ENCODE results near the gene CCDC85B.
"Not testable (repeated sequence)": the region's sequence is repeated elsewhere in the genome, so short reads cannot be mapped to it uniquely, and the experiment has no call there.

CCDC85B gene

DNA sequence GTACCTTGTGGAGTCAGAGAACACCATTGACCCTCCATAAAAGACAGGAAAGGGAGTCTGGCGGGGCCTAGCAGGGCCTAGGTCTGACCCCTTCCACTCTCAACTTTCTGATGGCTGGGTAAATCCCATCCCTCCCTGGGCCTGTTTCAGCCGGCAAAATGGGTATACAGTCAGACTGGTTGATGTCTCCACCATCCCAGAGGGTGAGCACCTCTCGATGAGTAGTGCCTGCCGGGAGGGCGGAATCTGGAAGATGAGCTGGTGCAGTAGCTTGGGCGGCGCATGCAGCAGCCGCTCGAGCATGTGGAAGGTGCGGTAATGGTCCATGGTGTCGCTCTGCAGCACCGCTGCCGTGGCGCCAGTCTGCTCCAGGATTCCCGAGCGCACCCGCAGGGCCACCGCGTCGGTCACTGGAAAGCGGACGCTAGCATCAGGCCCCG, 2.7 kb upstream of the CCDC85B start:
- no peak for DNase-seq

DNA sequence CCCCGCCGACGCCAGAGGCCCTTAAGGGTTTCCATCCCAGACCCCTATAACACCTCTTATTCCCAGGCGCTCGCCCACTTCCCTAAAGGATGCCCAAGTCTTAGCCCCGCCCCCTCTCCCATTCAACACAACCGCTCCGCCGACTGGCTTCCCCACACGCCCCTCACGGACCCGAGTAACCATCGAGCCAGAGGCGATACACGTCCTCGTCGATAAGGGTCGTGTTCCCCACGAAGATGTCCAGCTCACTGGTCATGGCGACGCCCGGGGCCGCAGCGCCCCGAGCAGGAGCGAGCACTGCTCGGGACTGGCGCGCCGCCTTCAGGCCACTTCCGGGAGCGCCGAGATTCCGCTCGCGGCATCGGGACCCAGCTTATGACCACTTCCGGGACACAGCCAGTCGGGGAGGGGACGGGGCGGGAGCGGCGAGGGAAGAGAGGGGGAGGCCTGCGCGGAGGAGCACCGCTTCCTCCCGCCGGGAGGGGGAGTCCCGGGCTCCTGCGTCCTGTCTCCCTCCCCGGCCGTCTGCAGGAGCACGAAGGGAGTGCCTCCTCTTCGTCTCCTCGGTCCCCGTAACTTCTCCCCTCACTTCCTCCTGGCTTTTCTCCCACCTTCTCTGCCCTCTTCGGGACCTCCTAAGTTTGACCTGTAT, 2.2 kb upstream of the CCDC85B start, which contains the start of gene FIBP:
Gene FIBP (minus strand): TSS at position 309 of the 652 bp plus-strand sequence. CDS start 53 bp downstream, at position 256.
- DNase-seq, result peak; percentile 93

DNA sequence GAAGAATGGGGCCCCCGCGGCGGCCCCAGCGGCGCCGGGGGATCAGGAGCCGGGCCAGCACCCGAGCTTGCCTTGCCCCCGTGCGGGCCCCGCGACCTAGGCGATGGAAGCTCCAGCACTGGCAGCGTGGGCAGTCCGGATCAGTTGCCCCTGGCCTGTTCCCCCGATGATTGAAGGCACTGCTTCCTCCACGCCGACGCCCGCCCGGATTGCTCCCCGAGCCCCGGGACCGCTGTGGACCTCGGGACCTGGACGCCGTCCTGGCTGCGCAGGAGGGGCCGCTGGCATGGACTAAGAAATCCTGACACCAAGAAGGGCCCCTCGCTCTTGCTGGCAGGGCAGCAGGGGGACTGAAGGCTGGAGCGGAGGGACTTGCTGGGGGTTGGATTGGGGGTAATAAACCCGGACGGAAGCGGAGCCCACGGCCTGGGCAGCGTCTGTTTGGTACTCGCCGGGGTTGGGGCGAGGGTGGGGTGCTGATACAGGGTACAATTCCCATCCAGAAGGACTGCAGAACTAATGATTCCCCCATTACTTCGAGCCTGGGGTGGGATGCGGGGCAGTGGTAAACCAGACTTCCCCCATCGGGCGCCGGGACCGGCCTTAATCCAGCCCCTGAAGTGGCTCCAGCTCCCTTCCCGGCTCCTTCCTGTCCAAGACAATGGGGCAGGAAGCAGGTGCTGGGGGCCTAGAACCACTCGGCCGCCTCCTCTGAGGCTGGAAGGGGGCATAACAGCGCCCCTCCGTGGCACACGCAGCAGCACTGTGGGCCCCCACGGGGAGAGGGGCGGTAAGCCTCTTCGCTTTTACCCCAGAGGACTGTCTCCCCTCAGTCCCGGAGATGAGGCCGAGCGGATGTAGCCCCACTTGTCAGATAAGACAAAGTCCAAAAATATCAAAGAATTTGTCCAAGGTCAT, 1.0 kb downstream of the CCDC85B start:
- no peak for DNase-seq

DNA sequence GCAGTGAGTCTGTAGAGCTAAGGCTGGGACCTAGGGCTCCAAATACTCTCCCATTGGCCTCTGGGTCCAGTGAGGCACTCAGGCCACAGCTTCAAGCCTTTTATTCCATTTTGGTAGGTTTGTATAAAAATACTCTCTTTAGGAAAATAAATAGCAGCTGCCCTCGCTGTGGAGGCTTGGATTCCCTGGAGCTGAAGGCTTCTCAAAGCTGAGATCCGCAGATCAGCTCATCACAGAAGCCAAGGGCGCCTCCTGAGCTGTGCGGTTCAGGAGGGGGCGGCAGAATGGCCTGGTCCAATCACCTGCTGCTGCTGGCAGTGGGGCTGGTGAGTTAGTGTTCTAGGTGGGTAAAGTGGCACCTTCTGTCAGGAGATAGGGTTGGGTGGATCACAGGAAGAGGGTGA, 1.7 kb downstream of the CCDC85B start:
- DNase-seq, result not testable (repeated sequence)

DNA sequence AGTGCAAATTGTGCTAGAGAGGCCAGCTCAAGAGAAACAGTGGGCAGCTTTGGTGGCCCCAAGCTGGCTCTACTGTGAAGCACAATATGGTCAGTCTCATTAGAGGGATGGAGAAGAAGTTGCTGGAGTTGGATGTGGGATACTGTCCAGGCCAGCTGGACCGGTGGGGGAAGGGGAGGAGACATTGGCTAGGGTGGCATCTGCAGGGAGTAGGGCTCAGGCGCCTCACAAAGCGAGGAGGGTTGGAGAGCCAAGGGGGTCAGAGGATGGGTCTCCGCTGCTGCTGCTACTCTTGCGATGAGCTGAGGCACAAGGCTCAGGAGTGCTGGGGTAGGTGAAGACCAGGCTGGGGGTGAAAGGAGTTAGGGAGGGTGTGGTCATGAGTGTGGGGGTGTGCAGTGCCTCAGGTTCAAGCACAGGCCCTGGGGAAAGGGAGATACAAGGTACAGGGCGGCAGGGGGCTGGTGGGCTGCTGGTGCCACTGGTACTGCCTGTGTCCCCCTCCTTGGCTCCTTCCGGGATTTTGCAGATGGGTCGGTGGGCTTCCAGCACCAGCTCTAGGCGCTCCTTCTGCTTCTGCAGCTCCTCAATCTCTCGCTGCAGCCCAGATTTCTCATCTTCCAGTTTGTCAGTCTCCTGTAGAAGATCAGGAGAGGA, 2.3 kb downstream of the CCDC85B start:
- DNase-seq, result no peak

DNA sequence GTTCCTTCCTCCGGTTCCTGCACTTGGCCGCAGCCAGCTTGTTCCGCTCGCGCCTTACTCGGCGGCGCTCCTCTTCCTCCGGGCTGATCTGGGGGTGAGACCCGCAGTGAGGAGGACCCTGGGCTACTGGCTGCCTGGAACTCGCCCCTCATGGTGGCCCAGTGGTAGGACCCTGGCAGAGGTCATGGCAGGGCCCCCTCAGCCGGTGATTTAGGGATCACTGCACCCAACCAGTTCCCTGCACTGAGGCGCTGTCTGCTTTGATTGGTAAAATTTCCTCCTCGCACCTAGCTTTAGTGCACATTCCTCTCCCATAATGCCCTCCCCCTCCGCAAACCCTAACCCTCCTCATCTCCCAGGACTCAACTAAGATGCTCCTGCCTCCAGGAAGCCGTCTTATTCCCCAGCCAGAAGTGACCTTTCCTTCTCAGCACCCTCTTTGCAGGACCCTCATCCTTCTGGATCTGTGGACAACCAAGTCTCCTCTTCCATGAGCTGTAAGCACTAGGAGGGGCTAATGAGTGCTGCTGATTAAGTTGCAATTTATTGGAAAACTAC, 3.6 kb downstream of the CCDC85B start:
- DNase-seq, result no peak

DNA sequence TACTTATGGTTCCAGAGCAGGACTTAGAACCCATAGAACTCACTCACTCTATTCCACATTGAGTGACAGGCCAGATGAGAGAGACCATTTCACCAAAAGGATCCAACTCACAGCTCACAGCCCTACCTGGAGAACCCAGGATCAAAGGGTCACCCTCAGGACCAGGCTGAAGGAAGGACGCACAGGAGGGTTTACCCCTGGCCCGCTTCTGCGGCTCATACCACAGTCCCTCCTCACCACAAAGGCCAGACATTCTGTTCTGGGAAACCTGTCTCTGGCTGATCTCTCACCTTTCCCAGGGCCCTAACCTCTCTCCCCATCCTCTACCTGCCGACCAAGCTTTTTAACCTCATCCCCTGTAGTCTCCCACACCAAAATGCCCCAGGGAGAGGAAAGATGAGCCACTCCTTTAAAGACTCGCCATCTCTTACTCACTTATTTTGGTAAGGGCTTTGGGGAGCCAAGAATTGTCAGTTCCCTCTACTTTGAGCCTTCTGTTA, 5.1 kb downstream of the CCDC85B start:
- no peak for DNase-seq

DNA sequence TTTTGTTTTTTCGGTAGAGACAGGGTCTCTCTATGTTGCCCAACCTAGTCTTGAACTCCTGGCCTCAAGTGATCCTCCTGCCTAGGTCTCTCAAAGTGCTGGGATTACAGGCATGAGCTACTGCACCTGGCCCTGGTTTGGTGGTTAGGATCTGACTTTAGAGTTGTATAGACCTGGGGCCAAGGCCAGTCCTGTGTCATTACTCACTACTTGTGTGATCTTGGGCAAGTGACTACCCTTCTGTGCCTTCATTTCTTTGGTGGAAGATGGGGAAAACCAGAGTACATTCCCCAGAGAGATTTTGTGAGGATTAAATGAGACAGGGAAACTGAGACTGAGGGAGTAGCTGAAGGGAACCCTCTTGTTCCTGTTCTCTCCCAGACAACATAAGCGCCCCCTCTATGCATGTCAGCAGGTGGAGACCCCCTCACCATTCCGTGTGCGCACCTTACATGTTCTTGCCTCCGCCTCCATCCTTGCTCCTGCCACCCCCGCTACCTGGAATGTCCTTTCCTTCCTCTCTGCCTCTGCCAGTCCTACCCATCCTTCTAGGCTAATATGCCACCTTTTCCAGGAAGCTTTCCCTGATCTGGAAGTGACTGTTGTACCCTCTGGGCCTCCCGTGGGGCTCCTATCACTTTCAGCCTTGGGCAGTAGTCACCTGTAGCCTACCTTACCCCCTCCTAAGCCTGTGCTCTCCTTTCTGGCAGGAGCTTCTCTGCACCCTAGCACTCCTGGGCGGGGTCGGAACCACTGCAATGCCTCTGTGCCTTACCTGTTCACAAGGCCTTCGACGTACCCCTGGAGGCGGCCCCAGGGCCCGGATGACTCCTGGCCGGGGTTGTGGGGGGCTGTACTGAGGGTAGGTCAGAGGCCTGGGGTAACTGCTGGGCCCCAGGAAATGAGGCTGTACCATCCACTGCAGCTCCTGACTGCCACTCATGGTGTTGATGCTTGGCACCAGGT, 5.8 kb downstream of the CCDC85B start:
- no peak for DNase-seq

DNA sequence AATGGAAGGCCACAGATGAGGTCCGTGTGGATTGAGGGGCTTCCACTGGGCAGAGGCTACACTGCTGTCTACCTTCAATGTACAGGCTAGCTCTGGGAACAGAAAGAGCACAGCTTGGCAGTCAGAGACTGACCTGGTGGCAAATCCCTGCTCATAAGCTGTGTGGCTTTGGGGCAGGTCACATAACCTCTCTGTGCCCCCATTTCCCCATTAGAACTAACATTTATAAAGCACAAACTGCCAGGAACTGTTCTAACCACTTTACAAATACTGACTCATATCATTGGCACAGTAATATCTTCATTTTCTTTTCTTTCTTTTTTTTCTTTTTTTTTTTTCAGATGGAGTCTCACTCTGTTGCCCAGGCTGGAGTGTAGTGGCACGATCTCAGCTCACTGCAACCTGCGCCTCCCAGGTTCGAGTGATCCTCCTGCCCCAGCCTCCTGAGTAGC, 6.6 kb downstream of the CCDC85B start:
- no peak for DNase-seq

DNA sequence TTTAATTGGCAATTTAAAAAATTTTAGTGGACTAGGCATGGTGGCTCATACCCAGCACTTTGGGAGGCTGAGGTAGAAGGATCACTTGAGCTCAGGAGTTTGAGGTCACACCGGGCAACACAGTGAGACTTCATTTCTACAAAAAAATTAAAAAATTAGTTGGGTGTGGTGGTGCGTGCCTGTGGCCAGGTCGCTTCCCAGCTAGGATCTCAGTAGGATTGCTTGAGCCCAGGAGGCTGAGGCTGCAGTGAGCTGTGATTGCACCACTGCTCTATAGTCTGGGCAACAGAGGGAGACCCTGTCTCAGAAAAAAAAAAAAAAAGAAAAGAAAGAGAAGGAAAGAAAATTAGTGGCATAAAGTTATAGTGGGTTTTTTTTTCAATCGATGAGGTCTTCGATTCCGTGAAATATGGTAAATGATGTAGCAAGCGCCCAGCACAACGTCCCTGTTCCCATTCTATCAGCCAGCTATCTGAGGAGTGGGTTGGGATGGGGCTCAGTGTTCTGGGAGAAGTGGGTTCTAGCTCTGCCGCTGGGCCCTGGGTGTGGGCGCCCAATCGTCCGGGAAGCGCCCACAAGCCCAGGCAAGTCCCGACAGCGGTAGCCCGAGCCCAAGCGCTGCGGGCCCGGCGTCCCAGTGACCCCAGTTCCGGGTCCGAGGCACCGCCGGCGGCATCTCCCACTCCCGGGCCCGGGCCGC, 8.3 kb downstream of the CCDC85B start:
- DNase-seq, result no peak

DNA sequence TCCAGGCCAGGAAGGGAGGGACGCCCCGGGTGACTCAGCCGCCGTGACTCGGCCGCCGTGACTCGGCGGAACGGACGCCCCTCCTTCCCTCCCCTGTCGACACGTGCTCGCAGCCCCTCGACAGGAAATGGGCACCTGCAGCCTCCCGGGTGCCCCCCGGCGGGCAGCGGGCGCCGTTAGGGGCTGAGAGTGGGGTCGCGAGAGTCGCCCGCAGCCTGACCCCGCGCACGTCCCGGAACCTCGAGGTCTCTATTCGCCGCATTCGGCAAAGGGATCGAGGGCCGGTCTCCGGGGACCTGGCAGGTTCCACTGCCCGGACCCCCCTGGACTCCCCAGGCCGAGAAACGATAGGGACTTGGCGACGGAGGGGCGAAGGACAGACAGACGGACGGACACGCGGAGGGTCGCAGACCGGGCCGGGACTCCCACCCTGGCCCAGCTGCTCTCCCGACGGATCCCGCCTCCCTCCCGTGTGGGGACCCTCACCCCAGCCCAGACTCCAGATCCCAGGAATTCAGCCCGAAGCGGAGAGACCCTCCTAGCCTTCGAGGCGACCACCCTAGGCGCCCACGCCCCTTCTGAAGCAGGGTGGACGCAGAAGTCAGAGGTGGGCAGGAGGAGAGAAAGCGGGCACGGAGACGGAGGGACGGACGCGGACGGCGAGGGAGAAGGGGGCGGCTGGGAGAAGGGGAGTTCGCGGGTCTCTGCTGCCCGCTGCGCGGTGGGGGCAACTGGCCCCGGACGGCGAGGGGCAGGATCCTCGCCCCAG, 9.1 kb downstream of the CCDC85B start:
- peak; percentile 56 for DNase-seq

DNA sequence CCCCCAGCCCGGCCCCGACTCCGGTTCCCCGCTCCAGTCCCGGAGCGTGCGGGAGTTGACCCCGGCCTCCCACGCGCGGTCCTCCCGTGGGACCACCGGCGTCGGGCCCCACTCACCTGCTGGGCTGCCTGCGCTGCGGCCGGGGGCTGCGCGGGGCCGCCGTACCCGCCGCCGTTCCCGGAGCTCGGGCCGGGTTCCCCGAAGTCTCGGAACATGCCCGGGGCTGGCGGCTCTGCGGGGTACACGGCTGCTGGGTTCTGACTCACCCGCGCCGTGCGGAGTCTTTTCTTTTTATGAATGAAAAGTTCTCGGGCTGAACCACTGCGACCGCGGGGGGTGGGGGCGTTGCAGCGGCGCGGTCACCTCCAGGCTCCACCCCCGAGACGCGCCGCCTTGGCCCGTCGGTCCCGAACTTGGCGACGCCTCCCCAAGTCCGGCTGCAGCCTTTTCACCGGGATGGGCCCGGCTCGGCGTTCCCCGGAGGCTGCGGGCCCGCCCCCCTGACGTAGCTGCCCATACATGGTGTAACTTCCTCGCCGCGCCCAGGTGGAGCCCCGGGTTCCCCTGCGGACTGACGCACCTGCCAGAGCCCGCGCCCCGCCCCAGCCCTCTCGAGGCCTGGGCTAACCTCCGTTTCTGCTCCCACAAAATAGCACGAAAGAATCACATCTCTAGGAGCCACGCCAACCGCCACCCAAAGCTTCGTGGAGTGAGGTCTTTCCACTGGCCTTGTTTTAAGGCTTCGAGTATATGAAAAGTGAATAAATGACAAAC, 9.8 kb downstream of the CCDC85B start, which contains the start of gene FOSL1:
Gene FOSL1 (minus strand): TSS at position 264 of the 774 bp plus-strand sequence. CDS start 49 bp downstream, at position 215.
- DNase-seq, result peak; percentile 95

DNA sequence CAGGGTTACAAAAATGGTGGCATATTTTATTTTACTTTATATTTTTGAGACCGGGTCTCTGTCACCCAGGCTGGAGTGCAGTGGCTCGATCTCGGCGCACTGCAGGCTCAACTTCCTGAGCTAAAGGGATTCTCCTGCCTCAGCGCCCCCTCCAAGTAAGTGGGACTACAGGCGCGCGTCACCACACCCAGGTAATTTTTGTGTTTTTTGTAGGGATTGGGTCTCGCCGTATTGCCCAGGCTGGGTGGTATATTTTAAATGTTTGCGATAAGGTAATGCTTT, 10.4 kb downstream of the CCDC85B start:
- no peak for DNase-seq

DNA sequence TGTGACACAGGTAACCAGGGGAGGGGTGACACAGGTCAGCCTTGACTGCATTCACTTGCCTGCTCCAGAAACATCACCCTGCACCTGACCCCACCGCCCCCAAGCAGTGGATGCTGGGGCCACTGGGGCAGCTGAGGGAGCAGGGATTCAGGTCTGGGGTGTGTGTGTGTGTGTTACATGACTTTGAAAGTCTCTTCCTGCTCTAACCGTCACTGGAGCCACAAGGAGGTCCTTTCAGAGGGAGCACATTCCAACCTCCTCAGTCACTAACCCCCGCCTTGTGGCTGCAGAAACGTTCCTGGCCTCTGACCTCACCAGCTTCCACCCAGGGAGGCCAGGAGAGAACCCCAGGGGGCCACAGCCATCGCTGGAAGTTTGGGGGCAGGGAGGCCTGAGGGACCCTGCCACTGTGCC, 12.6 kb downstream of the CCDC85B start:
- DNase-seq, result no peak

DNA sequence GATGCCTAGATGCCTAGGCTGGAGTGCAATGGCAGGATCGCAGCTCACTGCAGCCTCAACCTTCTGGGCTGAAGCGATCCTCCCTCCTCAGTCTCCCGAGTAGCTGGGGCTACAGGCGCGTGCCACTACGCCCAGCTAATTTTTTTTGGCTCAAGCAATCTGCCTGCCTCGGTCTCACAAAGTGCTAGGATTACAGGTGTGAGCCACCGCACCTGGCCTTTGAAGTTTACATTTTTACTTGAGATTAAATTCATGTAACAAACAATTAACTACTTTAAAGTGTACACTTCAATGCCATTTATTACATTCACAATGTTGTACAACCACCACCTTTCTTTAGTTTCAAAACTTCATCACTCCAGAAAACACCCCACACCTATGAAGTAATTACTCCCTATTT, 13.2 kb downstream of the CCDC85B start:
- DNase-seq, result no peak

DNA sequence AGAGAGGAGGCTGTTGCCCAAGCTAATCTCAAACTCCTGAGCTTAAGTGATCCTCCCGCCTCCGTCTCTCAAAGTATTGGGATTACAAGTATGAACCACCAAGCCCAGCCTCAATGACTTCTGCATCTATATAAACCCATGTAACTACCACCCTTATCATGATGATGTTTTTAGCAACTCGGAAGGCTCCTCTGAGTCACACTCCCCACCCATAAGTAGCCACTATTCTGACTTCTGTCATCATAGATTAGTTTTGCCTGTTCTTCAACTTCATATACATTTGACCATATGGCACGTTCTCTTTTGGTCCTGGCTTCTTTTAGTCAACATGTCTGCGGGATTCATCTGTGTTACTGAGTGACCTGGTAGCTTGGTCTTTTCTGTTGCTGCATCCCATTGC, 16.1 kb downstream of the CCDC85B start:
- no peak for DNase-seq

DNA sequence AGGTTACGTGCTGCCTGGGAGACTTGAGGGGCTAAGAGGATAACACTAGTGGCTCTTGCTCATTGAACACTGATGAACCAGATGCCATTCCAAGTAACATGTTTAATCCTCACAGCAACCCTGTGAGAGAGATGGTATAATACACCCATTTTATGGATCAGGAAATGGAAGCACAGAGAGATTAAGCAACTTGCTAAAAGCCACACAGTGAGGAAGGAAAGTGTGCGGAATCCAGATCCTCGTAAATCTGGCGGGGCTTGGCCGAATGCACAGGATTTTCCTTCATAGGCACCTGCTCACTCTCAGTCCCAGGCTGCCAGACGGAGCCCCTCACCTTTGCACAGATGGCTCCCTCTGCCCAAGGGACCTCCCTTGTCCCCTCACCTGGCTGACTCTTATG, 17.4 kb downstream of the CCDC85B start:
- DNase-seq, result no peak

DNA sequence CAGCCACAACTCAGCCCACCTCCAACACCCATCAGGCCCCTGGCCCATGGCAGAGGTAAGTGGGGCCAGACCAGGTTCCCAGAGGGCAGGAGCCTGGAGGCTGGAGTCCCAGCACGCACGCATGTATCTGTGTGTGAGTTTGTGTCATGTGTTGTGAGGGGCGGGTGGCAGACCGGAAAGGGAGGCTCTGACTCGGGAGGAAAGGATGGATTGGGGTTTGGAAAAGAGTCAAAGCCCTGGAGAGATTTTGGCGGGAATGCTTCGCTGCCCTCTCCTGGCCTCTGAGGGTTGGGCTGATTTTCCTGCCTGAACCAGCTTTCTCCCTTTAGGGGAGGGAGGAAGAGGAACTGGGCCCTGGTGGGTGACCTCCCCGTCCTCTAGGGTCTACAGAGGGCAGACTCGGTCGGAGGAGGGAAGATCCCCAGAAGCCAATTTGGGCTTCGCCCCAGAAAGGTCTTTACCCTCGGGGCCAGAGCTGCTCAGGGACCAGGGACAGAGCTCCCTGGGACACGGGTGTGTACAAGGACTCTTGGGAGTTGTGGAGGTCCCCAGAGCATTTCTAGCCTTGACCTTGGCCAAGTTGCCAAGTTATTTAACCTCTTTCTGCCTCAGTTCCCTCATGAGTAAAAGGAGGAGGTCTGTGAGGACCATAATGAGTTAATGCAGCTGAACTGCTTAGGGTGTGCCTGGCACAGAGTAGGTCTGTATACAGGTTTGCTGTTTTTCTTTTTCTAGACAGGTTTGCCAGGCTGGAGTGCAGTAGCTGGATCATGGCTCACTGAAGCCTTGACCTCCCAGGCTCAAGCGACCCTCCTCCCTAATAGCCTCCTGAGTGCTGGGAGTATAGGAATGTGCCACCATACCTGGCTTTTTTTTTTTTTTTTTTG, 21.5 kb downstream of the CCDC85B start:
- DNase-seq, result no peak
